OCI-LY3 (cell line): ENCODE results near the gene RDH8.

ENCODE experiments used
- CTCF ChIP-seq: fragments of 200-600, 300-600 bp; sonication (generic); IDR thresholded peaks from 2 replicates; pipeline ENCODE4 v1.5.1; 2014; ENCODE audit warnings: antibody characterized with exemption, low read length, low read depth
- EZH2phosphoT487 ChIP-seq: fragments of 200-600 bp; shearing (Covaris generic); IDR thresholded peaks from 2 replicates; pipeline ENCODE4 v1.6.1; 2018; ENCODE audit warnings: antibody characterized with exemption, mixed run types, low read depth

- no peak for TF ChIP-seq CTCF
- TF ChIP-seq EZH2phosphoT487, result no peak
Observed at GRCh38 chr19:9966448-9966847, 46.8 kb upstream of the RDH8 start.
